SK-N-MC (cell line): ENCODE results near the gene FOXJ1.
A peak's percentile ranks its signal among the peaks of the same experiment; 100 is the strongest.

Source experiments
- DNase-seq: peaks from one replicate; pipeline ENCODE4 v3.0.0-alpha.2; 2011; ENCODE audit warnings: low read depth, low spot score
- H3K27ac ChIP-seq: fragments of 200-600 bp; sonication (generic); 2 replicates; pipeline ENCODE4 v1.5.1; 2016; ENCODE audit warnings: mixed run types
- H3K36me3 ChIP-seq: fragments of 200-600 bp; sonication (generic); 2 replicates; pipeline ENCODE4 v1.6.1; 2017; ENCODE audit warnings: antibody characterized with exemption, low read length, mixed read lengths; ENCODE audit not compliant: insufficient read depth
- H3K4me3 ChIP-seq: fragments of 200-600 bp; sonication (generic); 2 replicates; pipeline ENCODE4 v1.5.1; 2016
- H3K9ac ChIP-seq: fragments of 200-600 bp; sonication (generic); 2 replicates; pipeline ENCODE4 v1.8.0; 2017; ENCODE audit warnings: mixed run types, mixed read lengths; ENCODE audit not compliant: insufficient read length
- H3K9me3 ChIP-seq: fragments of 200-600 bp; sonication (generic); 2 replicates; pipeline ENCODE4 v1.6.1; 2017; ENCODE audit warnings: low read depth, mild to moderate bottlenecking, antibody characterized with exemption, low read length, moderate library complexity, mixed read lengths
- EZH2 ChIP-seq: fragments of 200-600 bp; sonication (generic); IDR thresholded peaks from one replicate; pipeline ENCODE4 v1.6.1; 2017; ENCODE audit warnings: antibody characterized with exemption
- FOXP2 ChIP-seq: optimal IDR thresholded peaks from 2 replicates; pipeline ENCODE3; 2011; ENCODE audit warnings: mild to moderate bottlenecking, moderate library complexity; ENCODE audit not compliant: insufficient read depth; ENCODE audit errors: extremely low read length, control extremely low read depth
- POLR2AphosphoS5 ChIP-seq: IDR thresholded peaks from 2 replicates; pipeline ENCODE4 v1.6.1; 2012; ENCODE audit warnings: mild to moderate bottlenecking, low read depth, low read length, borderline replicate concordance

Gene FOXJ1

DNA sequence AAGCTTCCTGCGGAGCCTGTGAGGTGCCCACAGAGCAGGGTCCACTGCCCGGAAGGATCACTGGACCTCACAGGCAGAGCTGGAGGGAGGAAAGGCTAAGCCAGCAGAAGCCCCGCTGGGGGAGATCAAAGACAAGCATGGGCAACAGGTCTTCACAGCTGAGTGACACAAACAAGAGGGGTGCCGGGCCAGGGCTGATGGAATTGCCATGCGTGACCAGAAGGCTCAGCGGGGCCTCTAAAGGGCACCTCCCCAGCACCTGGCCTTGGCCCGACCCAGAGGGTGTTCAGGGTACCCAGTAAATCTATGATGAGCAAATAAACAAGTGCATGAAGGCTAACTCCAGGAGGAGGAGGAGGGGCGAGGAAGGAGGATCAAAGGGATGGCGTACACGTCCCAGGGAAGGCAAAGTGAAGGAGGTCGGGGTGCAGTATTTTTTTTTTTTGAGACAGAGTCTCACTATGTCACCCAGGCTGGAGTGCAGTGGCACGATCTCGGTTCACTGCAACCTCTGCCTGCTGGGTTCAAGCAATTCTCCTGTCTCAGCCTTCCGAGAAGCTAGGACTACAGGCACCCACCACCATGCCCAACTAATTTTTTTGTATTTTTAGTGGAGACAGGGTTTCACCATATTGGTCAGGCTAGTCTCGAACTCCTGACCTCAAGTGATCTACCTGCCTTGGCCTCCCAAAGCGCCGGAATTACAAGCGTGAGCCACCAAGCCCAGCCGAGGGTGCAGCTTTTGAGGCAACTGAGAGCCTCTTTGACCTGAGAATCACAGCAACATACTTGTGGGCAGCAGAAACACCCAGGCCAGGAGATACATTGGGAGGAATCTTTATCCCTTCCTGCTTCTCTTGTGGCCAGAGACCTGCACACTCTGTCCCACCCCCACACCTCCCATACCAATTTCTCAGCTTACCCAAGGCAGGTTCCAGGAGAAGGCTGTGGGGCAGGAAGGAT is 21.4 kb downstream of the FOXJ1 start:
- Histone ChIP-seq H3K4me3 (no peak overlapping the region), H3K9ac (no peak overlapping the region), H3K36me3 (no peaks in the 10 kb centered on the region), H3K27ac (no peak overlapping the region), H3K9me3 (no peaks in the 10 kb centered on the region)
- TF ChIP-seq POLR2AphosphoS5 (no peak), EZH2 (no peak), FOXP2 (no peak)
- DNase-seq = no peak

DNA sequence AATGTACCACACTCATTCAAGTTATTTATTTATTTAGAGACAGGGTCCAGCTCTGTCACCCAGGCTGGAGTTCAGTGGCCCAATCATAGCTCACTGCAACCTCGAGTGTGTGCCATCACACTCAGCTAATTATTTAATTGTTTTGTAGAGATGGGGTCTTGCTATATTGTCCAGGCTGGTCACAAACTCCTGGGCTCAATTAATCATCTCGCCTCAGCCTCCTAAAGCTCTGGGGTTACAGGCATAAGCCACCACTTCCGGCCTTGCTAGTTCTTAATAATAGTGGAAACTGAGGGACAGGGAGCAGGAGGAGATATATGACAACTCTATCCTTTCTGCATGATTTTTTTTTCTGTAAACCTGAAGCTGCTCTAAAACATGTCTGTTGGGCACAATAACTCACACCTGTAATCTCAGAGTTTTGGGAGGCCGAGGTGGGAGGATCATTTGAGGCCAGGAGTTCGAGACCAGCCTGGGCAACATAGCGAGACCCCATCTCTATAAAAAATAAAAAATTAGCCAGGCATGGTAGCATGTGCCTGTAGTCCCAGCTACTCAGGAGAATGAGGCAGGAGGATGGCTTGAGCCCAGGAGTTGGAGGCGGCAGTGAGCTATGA is 25.8 kb downstream of the FOXJ1 start:
- H3K27ac ChIP-seq = no peak overlapping the region
- no peak for TF ChIP-seq EZH2
- no peak for TF ChIP-seq FOXP2
- TF ChIP-seq POLR2AphosphoS5 = no peak
- H3K9me3 ChIP-seq = no peaks in the 10 kb centered on the region
- DNase-seq = no peak
- no peak overlapping the region for H3K4me3 ChIP-seq
- no peaks in the 10 kb centered on the region for H3K36me3 ChIP-seq
- no peak overlapping the region for H3K9ac ChIP-seq

DNA sequence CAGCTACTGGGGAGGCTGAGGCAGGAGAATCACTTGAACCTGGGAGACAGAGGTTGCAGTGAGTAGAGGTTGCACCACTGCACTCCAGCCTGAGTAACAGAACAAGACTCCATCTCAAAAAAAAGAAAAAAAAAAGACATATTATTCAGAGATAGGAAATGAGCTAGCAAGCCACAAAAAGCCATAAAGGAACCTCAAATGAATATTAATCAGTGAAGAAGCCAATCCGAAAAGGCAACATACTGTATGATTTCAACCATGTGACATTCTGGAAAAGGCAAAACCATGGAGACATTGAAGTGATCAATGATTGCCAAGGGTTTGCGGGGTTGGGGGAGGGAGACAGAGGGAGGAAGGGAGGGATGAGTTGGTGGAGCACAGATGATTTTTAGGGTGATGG is 29.1 kb downstream of the FOXJ1 start:
- Histone ChIP-seq H3K9me3 (no peaks in the 10 kb centered on the region), H3K27ac (peak overlapping the region; percentile 72), H3K4me3 (no peak overlapping the region; the same call in 1 of the 2 replicates), H3K9ac (no peak overlapping the region), H3K36me3 (no peaks in the 10 kb centered on the region)
- TF ChIP-seq POLR2AphosphoS5 (no peak), EZH2 (no peak), FOXP2 (no peak)
- peak; percentile 52 for DNase-seq

DNA sequence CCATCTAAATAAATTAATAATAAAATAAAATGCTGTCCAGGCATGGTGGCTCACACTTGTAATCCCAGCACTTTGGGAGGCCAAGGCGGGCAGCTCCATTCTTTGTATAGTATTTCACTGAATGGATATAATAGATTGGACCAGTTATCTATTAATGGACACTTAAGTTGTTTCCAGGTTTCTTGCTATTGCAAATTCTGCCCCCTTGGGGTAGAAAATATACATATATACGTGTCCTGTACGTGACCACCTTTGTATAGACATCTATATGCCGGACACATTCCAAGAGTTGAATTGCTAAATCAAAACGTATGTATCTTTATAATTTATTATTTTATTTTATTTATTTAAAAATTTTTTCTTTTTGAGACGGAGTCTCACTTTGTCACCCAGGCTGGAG is 33.5 kb downstream of the FOXJ1 start:
- TF ChIP-seq EZH2 (no peak), POLR2AphosphoS5 (no peak), FOXP2 (no peak)
- Histone ChIP-seq H3K9me3 (no peaks in the 10 kb centered on the region), H3K9ac (no peak overlapping the region), H3K36me3 (no peaks in the 10 kb centered on the region), H3K27ac (no peak overlapping the region), H3K4me3 (no peak overlapping the region)
- DNase-seq = no peak

DNA sequence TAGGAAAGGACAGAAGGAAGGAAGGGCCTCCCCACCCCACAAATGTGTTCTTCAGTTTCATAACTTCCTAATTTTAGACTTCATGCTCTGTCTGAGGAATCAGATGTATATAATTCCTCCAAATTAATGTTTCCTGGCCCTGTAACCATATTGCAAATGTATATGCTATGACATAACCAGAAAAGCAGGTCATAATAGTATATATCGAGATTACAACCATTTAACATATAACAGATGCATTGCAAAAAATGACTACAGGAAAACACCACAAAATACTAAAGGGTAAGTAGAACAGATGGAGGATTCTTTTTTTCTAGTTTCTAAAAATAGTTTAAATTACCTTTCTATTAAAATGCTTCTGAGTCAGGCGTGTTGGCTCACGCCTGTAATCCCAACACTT is 34.3 kb downstream of the FOXJ1 start:
- H3K4me3 ChIP-seq = no peak overlapping the region
- H3K9ac ChIP-seq = peak overlapping the region; percentile 25
- no peaks in the 10 kb centered on the region for H3K9me3 ChIP-seq
- peak overlapping the region; percentile 86 for H3K27ac ChIP-seq
- no peak for TF ChIP-seq FOXP2
- no peak for TF ChIP-seq POLR2AphosphoS5
- H3K36me3 ChIP-seq = peaks cover 4% of the 10 kb centered on the region; the same call in 1 of the 2 replicates
- DNase-seq = no peak

DNA sequence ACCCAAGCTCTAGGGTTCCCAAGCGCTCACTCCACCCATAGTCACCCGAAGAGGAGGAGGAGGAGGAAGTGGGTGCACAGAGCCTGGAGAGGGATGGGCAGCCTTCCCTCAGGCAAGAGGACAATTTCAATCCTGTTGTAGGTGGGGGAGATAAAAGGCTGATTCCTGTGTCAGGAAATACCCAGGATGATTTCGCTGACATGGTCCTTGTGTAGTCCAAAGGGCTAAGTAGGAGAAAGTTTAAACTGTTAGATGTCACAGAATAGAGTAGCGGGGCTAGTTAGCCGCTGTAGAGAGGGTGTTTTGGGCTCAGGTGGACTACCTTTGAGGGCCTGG is 36.2 kb downstream of the FOXJ1 start:
- Histone ChIP-seq H3K9ac (no peak overlapping the region), H3K4me3 (no peak overlapping the region), H3K9me3 (no peaks in the 10 kb centered on the region), H3K27ac (no peak overlapping the region), H3K36me3 (peaks cover 15% of the 10 kb centered on the region)
- DNase-seq = no peak
- TF ChIP-seq FOXP2 (no peak), EZH2 (no peak), POLR2AphosphoS5 (no peak)

DNA sequence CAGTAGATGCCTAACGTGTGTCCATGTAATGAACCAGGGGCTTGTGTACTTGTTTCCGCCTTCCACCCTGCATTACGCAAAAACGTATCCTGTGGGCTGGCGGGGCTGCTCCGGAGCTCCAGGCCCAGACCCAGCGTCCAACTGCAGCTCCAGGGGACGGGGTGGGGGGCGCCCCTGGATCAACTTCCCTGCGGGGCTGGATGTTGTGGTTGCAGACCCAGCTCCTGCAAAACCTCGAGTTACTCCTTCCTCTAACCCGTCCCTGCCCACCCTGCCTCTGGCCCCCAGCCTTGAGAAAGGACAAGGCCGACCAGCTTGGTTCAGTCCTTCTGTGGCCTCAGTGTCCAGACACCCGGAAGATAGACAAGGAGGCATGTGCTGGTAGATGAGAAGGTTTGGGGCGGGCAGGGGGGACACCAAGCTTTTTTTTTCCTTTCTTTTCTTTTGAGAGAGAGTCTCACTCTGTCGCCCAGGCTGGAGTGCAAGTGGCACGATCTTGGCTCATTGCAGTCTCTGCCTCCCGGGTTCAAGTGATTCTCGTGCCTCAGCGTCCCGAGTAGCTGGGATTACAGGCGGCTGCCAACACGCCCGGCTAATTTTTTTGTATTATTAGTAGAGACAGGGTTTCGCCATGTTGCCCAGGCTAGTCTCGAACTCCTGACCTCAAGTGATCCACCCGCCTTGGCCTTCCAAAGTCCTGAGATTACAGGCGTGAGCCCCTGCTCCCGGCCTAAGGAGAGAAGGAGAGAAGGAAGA is 36.7 kb downstream of the FOXJ1 start:
- TF ChIP-seq EZH2 (no peak), FOXP2 (no peak), POLR2AphosphoS5 (no peak)

DNA sequence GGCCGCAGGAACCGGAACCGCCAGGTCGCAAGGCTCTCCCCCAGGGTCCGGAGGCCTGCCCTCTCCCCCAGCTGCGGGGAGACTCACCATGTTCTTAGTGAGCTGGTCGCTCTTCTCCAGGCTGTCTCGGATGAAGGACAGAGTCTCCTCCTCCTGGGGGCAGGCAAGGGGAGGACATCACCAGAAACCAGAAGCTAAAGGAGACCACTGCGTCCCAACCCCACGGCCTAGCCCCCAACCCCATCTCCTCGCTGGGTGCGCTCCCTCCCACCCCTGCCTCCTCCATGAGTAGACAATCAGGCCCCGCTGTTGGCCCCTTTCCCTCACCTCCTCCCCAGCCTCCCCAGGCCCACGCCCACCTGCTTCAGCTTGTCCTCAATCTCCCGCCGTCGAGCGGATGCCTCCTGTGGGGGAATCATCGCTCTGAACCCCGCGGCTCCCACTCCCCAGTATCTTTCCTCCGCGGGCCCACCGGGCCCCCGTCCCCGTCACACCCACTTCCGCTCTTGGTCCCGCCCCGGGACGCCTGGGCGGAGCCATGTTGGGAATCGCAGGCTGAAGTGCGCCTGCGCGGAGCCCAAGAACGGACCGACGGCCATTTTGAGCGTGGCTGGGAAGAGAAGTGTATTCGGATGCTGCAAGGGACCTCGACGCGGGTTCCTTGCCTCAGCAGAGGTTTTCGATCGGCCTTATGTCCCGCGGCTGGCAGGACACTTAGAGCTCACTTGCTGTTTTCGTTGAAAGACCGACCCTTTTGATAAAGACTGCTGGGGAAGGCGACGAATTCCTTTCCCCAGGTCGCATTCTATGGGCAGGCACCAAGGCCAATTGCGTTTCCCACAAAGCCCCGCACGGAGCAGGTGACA is 37.5 kb downstream of the FOXJ1 start, which contains the start of gene EXOC7:
EXOC7 (minus strand) TSS at position 514 of the 866 bp plus-strand sequence; CDS start at position 419, 95 bp downstream.
- H3K9me3 ChIP-seq = no peaks in the 10 kb centered on the region
- peaks cover 23% of the 10 kb centered on the region for H3K36me3 ChIP-seq
- H3K9ac ChIP-seq = peak within 1 kb of the TSS; percentile 76
- TF ChIP-seq POLR2AphosphoS5 = peak; percentile 89
- TF ChIP-seq EZH2 = no peak
- DNase-seq = no peak
- peak within 1 kb of the TSS; percentile 95 for H3K4me3 ChIP-seq
- peak within 1 kb of the TSS; percentile 69 for H3K27ac ChIP-seq

More for the DNA sequence above, 36.7 kb downstream of the FOXJ1 start:
- no peak for DNase-seq
- peaks cover 21% of the 10 kb centered on the region for H3K36me3 ChIP-seq
- no peaks in the 10 kb centered on the region for H3K9me3 ChIP-seq
- peak overlapping the region; percentile 95 for H3K4me3 ChIP-seq
- H3K27ac ChIP-seq = peak overlapping the region; percentile 69
- H3K9ac ChIP-seq = peak overlapping the region; percentile 76
